HEK293T (cell line): ENCODE results near the gene CADM2.

Experiments used
- CTCF ChIA-PET: fragments of 350-600 bp; formaldehyde crosslinking; extraction: SDS; loops from one replicate; lab custom pipeline; 2021; ENCODE audit warnings: antibody characterized with exemption, inconsistent platforms; lab: Yijun Ruan, JAX
- POLR2A ChIA-PET: fragments of 350-600 bp; formaldehyde crosslinking; extraction: SDS; loops from one replicate; lab custom pipeline; 2020; ENCODE audit warnings: antibody characterized with exemption, inconsistent platforms; lab: Yijun Ruan, JAX
- DNase-seq: peaks from one replicate; pipeline ENCODE4 v3.0.0; 2012; ENCODE audit warnings: mixed read lengths; ENCODE audit errors: extremely low spot score
- ARNT ChIP-seq: fragments of 450-650 bp; IDR thresholded peaks from 2 replicates; pipeline ENCODE4 v1.6.1; 2017; ENCODE audit warnings: mild to moderate bottlenecking
- BHLHE40 ChIP-seq: fragments of 450-650 bp; IDR thresholded peaks from 2 replicates; pipeline ENCODE4 v1.6.1; 2016; ENCODE audit warnings: mild to moderate bottlenecking, moderate library complexity, borderline replicate concordance
- CTBP1 ChIP-seq: fragments of 450-650 bp; IDR thresholded peaks from 2 replicates; pipeline ENCODE4 v1.6.1; 2016; ENCODE audit warnings: borderline replicate concordance
- ELF4 ChIP-seq: fragments of 450-650 bp; IDR thresholded peaks from 2 replicates; pipeline ENCODE4 v1.6.1; 2017; ENCODE audit warnings: antibody characterized with exemption
- FOXA1 ChIP-seq: fragments of 450-650 bp; IDR thresholded peaks from 2 replicates; pipeline ENCODE4 v1.6.1; 2016; ENCODE audit warnings: mild to moderate bottlenecking
- FOXK2 ChIP-seq: fragments of 450-650 bp; IDR thresholded peaks from 2 replicates; pipeline ENCODE4 v1.6.1; 2016; ENCODE audit warnings: mild to moderate bottlenecking
- FOXM1 ChIP-seq: fragments of 450-650 bp; IDR thresholded peaks from 2 replicates; pipeline ENCODE4 v1.6.1; 2017; ENCODE audit warnings: mild to moderate bottlenecking, borderline replicate concordance
- HDGF ChIP-seq: fragments of 450-650 bp; IDR thresholded peaks from 2 replicates; pipeline ENCODE4 v1.6.1; 2017; ENCODE audit warnings: antibody characterized with exemption, borderline replicate concordance
- L3MBTL2 ChIP-seq: fragments of 450-650 bp; conservative IDR thresholded peaks from 2 replicates; pipeline ENCODE4 v1.6.1; 2016; ENCODE audit warnings: mild to moderate bottlenecking
- LEF1 ChIP-seq: fragments of 450-650 bp; IDR thresholded peaks from 2 replicates; pipeline ENCODE4 v1.6.1; 2017; ENCODE audit warnings: mild to moderate bottlenecking, borderline replicate concordance
- NFRKB ChIP-seq: fragments of 450-650 bp; IDR thresholded peaks from 2 replicates; pipeline ENCODE4 v1.6.1; 2016; ENCODE audit warnings: mild to moderate bottlenecking, moderate library complexity
- PKNOX1 ChIP-seq: fragments of 450-650 bp; IDR thresholded peaks from 2 replicates; pipeline ENCODE4 v1.6.1; 2016
- SP1 ChIP-seq: fragments of 450-650 bp; IDR thresholded peaks from 2 replicates; pipeline ENCODE4 v1.6.1; 2017
- SUZ12 ChIP-seq: fragments of 450-650 bp; IDR thresholded peaks from 2 replicates; pipeline ENCODE4 v1.6.1; 2016; ENCODE audit warnings: mild to moderate bottlenecking
- TARDBP ChIP-seq: fragments of 450-650 bp; IDR thresholded peaks from 2 replicates; pipeline ENCODE4 v1.6.1; 2016
- ZNF384 ChIP-seq: fragments of 450-650 bp; IDR thresholded peaks from 2 replicates; pipeline ENCODE4 v1.6.1; 2016

The CADM2 gene

DNA sequence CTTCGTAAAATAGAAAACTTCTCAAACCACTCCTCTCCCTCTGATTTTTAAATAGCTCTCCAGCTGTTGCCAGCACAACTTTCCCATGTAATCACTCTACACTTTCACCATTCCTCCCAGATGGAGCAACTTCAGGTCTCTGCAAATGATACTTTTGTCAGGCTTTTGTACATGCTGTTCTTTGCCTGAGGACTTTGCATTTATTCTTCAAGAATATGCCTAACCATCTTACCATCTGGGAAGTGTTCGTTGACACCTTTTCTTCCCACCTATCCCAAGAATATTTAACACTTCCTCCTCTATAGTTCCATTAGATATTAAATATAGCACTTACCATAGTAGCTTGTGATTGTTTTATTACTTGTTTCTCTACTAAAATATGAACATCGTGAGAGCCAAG lies 703.7 kb downstream of the CADM2 start:
- ChIA-PET POLR2A (no interaction called here), CTCF (no interaction called here)
- no peak for TF ChIP-seq HDGF
- TF ChIP-seq ELF4: no peak
- TF ChIP-seq BHLHE40: no peak
- TF ChIP-seq CTBP1: no peak
- no peak for TF ChIP-seq NFRKB
- no peak for TF ChIP-seq SP1
- no peak for TF ChIP-seq L3MBTL2
- no peak for TF ChIP-seq FOXK2
- no peak for TF ChIP-seq SUZ12
- TF ChIP-seq FOXA1: no peak
- TF ChIP-seq TARDBP: no peak
- no peak for TF ChIP-seq ARNT
- TF ChIP-seq FOXM1: no peak
- no peak for TF ChIP-seq LEF1
- TF ChIP-seq PKNOX1: no peak
- TF ChIP-seq ZNF384: no peak
- no peak for DNase-seq

- TF ChIP-seq NFRKB: no peak
- no peak for TF ChIP-seq L3MBTL2
- no peak for TF ChIP-seq TARDBP
- TF ChIP-seq HDGF: no peak
- TF ChIP-seq LEF1: no peak
- no peak for TF ChIP-seq FOXM1
- ChIA-PET CTCF (no interaction called here), POLR2A (no interaction called here)
- no peak for DNase-seq
Observed at GRCh38 chr3:85667744-85668143, 709.0 kb downstream of the CADM2 start.

DNA sequence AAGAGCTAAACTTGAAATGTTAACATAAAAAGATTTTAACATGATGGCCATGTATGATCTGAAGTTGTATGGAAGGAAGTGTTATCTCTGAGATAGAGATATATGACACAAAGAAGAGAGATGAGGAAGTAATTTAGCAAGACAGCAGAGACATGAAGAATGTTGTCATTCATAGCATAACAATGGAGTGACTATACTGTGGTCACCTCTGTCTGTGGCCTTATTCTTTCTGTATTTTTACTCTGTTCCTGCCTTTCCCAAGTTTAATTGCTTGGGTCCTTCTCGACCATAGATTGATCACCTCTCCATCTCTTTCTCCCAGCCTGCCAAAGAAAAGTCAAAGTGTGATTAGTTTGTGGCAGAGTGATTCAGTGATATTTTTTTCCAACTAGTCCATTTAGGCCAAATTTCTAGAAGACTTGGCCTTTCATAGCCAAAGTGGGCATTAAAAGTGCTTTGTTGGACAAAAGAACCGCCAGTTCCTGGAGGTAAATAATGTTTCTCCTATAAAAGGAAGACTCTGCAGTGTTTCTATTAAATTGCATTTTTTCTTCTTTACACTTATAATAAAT lies 711.9 kb downstream of the CADM2 start:
- no peak for TF ChIP-seq L3MBTL2
- TF ChIP-seq SP1: no peak
- TF ChIP-seq HDGF: no peak
- no peak for TF ChIP-seq ARNT
- ChIA-PET CTCF (no interaction called here), POLR2A (no interaction called here)
- DNase-seq: no peak

DNA sequence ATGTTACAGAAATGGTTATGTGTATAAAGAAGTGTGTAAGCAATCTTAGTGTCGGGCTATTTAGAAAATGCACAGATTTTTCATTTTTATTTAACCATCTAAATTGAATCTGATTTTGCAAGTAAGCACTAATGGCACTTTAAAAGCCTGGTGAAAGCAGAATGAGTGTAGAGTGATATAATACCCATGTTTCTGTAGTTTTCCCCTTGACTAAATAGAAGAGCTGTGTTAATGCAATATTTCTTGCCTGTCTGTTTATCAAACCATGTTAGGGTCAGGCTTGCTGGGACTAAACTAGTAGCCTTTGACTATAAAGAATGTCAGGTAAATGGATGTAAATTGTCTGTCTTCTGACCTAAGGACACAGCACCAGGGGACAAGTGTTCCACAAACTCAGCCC lies 714.0 kb downstream of the CADM2 start:
- ChIA-PET CTCF (interaction anchor here (0.7 kb wide), 1 partner anchor 63 kb away, joined by 3 read pairs; no protein-coding TSS in a partner anchor), POLR2A (no interaction called here)
- DNase-seq: no peak
- TF ChIP-seq PKNOX1 (0 out of 2 replicates have a peak, but pooled peaks have one; percentile 13), SUZ12 (no peak)

GRCh38 chr3:85678713-85679112 lies 719.9 kb downstream of the CADM2 start:
- ChIA-PET POLR2A (no interaction called here), CTCF (no interaction called here)
- DNase-seq: no peak
- no peak for TF ChIP-seq LEF1
- TF ChIP-seq PKNOX1: no peak
- no peak for TF ChIP-seq SP1
- no peak for TF ChIP-seq BHLHE40

- POLR2A ChIA-PET: no interaction called here
- CTCF ChIA-PET: no interaction called here
- no peak for DNase-seq
- TF ChIP-seq PKNOX1 (peak; percentile 93), HDGF (no peak)
Observed at GRCh38 chr3:85681906-85682305, 723.1 kb downstream of the CADM2 start.

GRCh38 chr3:85691196-85691595 lies 732.4 kb downstream of the CADM2 start:
- CTCF ChIA-PET: no interaction called here
- DNase-seq: no peak
- POLR2A ChIA-PET: no interaction called here

More at GRCh38 chr3:85691196-85691595, 732.4 kb downstream of the CADM2 start:
- TF ChIP-seq CTBP1: no peak
- no peak for TF ChIP-seq PKNOX1
- TF ChIP-seq NFRKB: no peak
- no peak for TF ChIP-seq ELF4
